Fibroblast of peridontal ligament (primary cell): ENCODE data around the gene OTULINL.

ENCODE experiments used
- DNase-seq: peaks from one replicate; pipeline ENCODE4 v3.0.0-alpha.2; 2010; ENCODE audit errors: extremely low read depth

OTULINL gene

DNA sequence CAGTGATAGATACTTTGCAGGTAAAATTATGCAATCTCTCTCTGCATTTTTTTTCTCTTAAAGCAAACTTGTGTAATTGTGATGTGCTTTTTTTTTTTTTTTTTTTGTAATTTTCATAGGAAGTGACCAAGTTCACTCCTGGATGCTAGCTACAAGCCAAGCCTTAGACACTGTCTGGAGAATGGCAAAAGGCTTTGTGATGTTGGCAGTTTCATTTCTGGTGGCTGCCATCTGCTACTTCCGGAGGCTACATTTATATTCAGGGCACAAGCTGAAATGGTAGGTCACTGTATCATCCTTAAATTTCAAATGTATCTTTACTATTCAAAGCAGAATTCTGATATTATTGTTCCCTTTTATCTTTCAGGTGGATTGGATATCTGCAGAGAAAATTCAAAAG, 19.3 kb downstream of the OTULINL start:
- DNase-seq, result no peak

DNA sequence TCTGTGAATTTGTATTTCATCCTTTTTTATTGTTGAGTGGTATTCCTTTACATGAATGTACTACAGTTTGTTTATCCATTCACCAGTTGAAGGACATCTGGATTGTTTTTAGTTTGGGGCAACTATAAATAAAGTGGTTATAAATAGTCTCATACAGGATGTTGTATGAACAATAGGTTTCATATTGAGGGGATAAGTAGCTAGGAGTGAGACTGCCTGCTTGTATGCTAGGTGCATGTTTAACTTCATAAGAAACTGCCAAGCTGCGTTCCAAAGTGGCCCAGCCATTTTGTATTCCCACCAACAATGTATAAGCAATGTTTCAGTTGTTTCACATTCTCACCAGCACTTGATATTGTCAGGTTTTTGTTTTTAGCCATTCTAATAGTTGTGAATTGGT, 21.5 kb downstream of the OTULINL start:
- no peak for DNase-seq

DNA sequence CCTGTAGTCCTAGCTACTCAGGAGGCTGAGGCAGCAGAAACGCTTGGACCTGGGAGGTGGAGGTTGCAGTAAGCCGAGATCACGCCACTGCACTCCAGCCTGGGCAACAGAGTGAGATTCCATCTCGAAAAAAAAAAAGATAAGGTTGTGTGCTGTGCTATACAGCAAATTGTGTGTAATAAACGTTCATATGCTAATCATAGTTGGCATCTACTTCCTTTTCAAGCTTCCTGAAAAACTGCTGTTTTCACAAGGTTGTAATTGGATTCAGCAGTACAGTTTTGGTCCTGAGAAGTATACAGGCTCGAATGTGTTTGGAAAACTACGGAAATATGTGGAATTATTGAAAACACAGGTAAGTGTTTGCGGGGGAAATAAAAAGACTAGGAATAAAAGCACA, 25.5 kb downstream of the OTULINL start:
- DNase-seq, result no peak

DNA sequence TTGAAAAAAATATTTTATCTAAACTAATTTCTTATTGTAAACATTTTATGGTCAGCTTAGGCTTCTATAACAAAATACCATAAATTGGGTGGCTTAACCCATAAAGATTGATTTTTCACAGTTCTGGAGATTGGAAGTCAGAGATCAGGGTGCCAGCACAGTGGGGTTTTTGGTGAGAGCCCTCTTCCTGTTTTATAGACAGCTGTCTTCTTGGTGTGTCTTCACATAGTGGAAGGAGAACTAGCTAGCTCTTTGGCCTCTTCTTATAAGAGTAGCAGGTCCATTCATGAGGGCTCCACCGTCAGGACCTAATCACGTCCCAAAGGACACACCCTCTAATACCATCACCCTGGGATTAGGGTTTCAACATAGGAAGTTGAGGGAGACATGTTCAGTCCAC, 26.6 kb downstream of the OTULINL start:
- no peak for DNase-seq

DNA sequence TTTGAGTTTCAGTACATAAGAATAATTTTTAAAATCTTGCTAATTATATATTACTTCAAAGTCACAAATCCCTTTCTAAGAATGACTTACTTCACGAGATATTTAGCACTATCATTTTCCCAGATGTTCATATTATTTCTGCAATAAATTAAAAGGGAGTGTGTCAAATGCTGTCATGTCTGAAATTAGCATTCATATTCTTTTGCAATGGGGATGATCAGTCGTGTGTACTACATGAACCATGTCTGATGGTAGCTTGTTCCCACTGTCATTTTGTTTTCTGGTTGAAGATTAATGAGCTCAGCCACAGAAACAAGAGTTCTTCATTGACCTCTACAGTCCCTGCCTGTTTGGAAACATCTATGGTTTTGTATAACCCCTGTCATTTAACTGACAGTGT, 30.1 kb downstream of the OTULINL start:
- DNase-seq, result no peak

DNA sequence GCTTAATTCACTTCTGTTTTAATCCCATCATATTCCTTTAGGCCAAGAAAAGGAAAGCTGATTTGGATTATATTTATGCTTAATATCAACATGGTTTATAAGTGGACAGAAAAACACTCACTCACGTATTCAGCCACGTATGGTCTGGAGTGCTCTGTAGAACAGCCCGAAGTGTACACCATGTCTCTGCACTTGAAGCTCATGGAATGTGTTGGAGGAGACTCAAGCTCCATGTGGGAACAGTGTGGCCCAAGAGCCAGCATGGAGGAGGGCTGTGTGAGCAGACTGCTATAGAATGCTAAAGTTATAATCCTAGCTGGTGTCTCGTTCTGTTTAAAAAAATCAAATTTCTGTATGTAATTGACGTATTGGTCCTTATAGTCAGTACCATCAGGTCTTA, 32.9 kb downstream of the OTULINL start:
- DNase-seq, result no peak

DNA sequence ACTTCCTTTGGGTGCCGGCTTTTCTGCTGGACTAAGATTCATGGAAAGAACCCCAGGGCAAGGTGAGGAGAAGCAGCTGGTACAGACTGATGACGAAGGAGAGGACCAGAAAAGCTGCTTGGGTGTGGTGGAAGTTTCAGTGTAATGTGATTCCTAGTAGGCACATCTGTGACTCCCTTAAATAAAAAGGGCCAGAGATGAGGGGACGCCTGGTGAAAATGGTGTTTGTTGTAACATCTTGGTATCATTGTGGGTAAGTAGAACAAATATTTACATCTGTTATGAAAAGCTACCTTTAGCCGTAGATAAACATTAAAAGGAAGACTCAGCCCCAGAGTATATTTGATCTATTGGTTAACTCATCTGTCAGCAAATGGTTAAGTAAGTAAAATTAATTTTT, 33.8 kb downstream of the OTULINL start:
- DNase-seq, result no peak

DNA sequence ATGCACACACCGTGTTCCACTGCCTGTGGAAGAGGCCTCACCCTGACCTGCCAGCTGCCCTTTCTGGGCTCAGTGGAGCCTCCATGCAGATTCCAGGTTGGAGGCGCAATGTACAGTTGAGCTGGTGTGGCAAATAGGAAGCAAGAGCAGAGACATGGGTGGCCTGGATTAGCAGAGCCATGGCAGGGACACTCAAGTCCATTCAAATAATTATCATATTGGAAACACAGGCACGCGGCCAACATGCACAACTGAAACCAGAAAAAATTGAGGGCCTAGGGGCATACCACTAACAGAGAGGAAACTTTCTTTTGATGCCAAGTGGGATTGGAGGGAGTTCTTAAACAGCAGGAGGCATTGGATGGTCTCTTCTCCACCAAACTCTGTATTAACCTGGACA, 35.8 kb downstream of the OTULINL start:
- no peak for DNase-seq

DNA sequence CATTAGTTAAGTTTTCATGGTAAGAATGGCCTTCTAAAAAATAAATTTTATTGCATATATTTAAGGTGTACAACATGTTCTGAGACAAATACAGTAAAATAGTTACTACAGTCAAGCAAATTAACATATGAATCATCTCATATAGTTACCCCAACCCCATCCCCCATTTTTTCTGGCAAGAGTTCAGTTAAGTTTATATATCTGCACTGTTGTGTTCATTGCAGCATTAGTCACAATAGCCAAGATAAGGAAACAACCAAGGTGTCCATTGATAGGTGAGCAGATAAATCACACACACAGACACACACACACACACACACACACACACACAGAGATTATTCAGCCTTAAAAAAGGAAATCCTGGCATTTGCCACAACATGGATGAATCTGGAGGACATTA, 45.7 kb downstream of the OTULINL start:
- no peak for DNase-seq

DNA sequence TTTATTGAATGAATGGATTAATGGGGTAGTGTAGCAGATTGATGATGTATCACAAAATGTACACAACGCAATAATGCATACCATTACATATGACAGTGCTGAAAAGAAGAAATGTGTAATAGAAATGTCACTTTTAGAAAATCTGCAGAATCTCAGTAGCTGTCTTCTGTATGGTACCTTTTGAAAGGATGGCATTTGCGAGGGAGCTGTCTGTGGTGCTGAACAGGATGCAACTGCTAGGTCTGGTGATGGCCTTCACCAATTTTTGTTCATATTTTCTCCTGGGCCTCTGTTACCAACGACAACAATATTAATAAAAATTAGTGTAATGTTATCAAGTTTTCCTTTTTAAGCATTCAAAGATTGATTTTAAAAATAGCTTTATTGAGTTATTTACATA, 46.8 kb downstream of the OTULINL start:
- peak; percentile 63 for DNase-seq

DNA sequence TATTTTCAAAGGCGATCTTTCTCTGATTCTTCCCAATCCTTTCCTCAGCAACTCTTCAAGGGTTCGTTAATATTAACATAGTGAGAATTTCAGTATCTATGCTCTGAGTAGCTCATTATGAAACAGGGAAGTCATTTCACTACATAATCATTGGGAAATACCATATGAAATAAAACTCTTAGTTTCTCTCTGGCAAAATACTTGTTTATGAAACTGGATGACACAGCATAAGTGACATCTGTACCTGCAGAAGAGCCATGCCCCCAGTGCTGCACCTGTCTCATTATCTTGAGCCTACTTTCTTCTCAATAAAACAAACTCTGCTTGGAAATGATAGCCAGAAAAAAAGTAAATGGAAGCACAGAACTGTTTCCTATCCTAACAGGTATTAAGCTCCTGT, 49.1 kb downstream of the OTULINL start:
- no peak for DNase-seq

DNA sequence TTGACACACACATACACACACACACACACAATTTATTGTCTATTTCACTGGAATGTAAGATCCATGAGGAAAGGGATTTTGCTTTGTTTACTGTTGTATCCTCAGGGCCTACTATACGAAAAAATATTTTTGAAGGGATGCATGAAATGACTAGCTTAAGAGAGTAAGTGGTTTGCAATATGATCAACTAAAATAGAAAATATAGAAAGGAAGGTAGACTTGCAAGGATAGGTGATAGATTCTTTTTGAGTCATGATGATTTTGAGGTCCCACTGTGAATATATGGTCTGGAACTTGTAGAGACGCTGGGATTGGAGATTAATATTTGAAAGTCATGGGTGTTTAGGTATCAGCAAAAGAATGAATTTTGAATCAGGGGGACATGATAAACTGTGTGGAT, 54.1 kb downstream of the OTULINL start:
- DNase-seq, result no peak

DNA sequence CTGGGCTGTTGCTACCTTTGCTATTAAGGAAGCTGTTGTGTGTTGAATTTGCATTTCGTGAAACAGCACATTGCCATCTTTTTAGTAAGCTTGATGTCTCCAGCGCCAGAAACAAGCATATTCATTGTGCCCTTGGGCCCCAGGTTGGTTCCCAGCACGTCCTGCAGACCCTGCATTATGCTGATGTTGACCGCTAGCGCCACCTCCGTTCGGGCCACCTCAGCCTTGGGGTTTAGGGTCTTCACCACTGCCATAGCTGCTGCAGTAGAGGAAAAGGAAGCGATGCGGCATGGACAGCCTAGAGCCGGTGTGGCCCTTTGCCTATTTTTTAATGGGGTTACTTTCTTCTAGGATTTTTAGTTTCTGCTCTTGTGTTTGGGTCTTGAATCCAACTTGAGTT, 59.2 kb downstream of the OTULINL start:
- DNase-seq, result no peak

DNA sequence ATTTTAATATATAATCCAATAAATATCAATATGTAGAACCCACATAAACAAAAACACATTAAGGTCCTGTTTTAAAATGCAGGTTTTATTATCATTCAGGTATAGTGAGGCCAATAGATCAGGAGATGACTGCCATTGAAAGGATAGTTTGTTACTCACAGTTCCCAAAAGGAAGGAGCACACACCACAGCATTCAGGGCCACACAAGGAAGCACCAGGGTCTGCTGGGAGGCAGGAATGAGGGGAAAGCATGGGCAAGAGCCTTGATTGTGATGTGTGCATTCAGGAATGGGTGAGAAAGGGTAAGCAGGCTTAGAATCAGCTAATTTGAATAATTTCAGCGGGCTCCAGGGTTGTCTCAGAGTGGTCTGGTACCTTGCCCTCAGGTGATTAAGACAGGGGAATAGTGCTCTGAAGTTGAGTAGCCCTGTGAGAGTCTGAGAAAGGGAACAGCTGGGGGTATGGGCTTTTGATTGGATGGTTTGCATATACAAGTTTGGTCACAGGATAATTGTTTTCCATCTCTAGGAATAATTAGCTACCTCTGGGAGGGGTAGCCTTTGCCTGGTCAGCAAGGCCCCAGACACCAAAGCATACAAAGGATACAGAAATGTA, 63.1 kb downstream of the OTULINL start:
- DNase-seq, result no peak

DNA sequence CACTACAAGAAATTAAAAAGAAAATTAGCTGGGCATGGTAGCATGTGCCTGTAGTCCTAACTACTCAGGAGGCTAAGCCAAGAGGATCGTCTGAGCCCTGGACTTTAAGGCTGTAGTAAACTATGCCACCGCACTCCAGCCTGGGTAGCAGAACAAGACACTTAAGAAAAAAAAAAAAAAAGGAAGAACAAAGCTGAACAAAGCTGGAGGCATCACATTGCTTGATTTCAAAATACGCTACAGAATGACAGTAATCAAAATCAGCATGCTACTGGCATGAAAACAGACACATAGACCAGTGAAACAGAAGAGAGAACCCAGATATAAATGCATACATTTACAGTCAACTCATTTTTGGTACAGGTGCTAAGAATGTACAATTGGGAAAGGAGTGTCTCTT, 68.5 kb downstream of the OTULINL start:
- DNase-seq, result no peak

DNA sequence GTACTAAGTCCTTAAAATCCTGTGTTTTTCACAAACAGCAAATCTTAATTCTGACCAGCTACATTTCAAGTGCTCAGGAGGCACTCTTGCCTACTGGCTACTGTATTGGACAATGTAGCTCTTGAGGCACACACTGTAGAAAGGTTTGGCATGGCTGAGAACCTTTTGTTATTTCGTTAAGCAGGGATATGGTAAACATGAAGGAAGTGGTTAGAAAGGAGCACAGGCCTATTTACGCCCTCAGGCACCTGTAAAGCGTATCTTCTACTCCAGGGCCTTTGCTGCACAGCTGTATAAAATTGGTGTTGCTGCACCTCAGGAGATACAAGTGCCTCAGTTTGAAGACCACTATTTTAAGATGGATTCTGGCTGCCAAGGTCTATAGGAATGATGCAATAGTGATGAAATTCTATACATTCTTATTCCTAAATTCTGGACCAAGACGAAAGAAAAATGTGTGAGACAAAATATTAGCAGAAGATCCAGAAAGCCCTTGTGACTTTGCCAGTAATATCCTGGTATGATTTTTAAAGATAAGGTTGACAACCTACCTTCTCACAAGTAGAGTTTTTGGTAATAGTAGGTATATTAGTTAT, 73.7 kb downstream of the OTULINL start:
- no peak for DNase-seq

DNA sequence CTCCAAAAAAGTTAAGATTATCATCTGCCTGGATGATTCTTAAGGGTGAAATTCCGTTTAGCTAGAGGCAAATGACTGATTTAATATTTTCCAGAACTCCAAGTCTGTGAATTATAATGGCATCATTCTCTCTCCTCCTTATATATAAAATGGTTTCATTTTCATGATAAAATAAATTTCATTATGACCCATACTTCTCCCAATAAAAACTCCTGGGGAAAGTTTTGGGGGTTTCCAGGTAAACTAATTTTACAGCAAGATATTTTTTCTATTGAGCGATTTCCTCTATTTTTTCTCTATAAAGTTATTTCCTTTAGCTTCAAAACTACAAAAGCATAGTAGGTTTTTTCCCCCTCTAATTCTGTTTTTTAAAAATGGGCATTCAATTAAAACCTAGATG, 75.3 kb downstream of the OTULINL start:
- no peak for DNase-seq

DNA sequence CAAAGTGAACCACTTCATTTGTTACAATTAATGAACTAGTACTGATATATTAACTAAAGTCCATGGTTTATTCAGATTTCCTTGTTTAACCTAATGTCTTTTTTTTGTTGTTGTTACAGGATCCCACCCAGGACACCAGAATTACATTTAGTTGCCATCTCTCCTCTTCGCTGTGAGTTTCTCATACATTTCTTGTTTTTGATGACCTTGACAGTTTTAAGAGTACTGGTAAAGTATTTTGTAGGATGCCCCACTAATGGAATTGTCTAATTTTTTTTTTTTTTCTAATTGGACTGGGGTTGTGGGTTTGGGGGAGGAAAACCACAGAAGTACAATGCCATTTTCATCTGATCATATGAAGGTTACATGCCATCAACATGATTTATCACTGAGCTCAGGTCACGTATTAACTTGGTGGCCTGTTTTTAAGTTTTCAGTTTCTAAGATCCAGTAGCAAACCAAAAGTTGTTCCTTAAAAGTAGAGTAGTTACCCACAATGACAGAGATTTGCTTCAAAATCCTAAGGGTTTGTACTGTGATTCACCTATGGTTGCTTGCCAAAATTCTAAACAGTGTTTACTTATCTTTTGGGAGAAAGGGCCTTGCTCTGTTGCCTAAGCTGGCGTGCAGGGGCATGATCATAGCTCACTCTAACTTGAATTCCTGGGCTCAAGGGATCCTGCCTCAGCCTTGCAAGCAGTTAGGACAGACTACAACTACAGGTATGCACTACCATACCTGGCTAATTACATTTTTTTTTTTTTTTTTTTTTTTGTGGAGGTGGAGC, 78.4 kb downstream of the OTULINL start:
- DNase-seq, result peak; percentile 91

DNA sequence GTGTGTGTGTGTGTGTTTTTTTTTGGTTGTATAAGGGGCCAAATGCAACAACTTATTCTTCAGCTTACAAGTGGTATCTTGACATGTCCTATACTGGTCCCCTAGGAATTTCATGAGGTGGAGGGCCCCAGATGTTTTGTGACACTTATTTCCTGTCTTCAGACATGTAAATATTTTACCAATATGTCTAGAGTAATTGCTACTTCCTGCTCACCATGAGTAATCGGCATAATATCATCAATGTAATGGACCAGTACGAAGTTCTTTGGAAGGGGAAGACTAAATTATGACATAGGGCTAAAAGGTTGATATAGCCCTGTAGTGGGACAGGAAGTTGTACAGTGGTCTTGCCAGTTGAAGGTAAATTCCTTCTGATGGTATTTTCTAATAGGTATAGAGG, 79.2 kb downstream of the OTULINL start:
- no peak for DNase-seq
